Activated naive CD4-positive, alpha-beta T cell treated with anti-CD3 and anti-CD28 coated beads, Interleukin-2, amount 10 ng/mL, durations not matched to agents 7 days and 5 days (primary cell): ENCODE data around the gene IQSEC1.
"Not testable (repeated sequence)": the region's sequence is repeated elsewhere in the genome, so short reads cannot be mapped to it uniquely, and the experiment has no call there.

Experiments
- CTCF ChIA-PET: fragments of 350-600 bp; sonication (Branson Sonifier 250); formaldehyde crosslinking; loops from one replicate; lab custom pipeline; 2021; ENCODE audit warnings: antibody characterized with exemption; lab: Charles Lee
- DNase-seq: peaks from one replicate; pipeline ENCODE4 v3.0.0-alpha.2; 2020
- H3K27ac Mint-ChIP-seq: one replicate; pipeline ENCODE4 v1.8.0; 2021; ENCODE audit warnings: mild to moderate bottlenecking, moderate library complexity, mixed read lengths
- H3K27me3 Mint-ChIP-seq: one replicate; pipeline ENCODE4 v1.8.0; 2021; ENCODE audit warnings: mild to moderate bottlenecking, mixed read lengths
- H3K36me3 Mint-ChIP-seq: one replicate; pipeline ENCODE4 v1.8.0; 2021; ENCODE audit warnings: mixed read lengths
- H3K4me1 Mint-ChIP-seq: one replicate; pipeline ENCODE4 v1.8.0; 2021; ENCODE audit warnings: mixed read lengths
- H3K4me3 Mint-ChIP-seq: one replicate; pipeline ENCODE4 v1.8.0; 2021; ENCODE audit warnings: mild to moderate bottlenecking, moderate library complexity, mixed read lengths
- H3K9me3 Mint-ChIP-seq: one replicate; pipeline ENCODE4 v1.8.0; 2021; ENCODE audit warnings: mixed read lengths

The IQSEC1 gene

DNA sequence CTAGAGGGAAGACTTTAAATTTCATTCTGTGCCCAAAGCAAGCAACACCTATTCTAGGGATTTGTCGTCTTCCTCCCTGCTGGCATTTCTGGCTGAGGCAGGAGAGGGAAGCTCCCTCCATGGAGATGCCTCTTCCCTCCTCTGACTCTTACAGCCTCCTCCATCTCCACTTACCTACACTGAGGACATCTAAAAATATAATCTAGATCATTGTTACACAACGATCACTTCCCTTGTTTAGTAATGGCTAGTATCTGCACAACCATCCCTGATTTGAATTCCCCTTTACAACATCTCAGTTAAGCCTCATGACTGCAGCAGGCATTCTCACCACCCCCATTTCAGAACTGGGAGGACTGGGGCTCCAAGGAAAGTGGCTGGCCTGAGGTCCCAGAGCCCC, 219.4 kb downstream of the IQSEC1 start:
- H3K27ac Mint-ChIP-seq, H3K4me3 Mint-ChIP-seq: not testable (repeated sequence)
- CTCF ChIA-PET: interaction anchor here (3.0 kb wide), 1 partner anchor 12 kb away, joined by 10 read pairs; the partner anchor contains the start of gene RPL32

DNA sequence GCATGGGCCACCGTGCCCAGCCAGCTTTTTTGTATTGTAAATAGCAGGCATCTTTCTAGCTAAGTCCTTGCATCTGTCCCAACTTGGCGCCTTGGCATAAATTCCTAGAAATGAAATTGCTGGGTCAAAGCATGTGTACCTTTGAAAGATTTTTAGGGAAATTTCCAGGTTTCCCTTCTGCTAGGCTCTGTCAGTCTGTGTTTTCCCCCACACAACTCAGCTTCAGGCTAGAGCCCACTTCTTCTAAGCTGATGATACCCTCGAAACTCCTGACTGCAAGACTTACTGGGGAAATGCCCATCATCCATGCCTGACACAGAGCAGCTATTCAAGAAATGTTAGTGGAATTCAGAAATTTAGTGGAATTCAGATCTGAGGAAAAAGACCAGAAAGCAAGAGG, 221.0 kb downstream of the IQSEC1 start:
- H3K4me1 Mint-ChIP-seq: no peaks in the 10 kb centered on the region
- H3K4me3 Mint-ChIP-seq: no peak overlapping the region
- CTCF ChIA-PET: interaction anchor here (3.0 kb wide), 1 partner anchor 10 kb away, joined by 10 read pairs; the partner anchor contains the start of gene RPL32
- H3K9me3 Mint-ChIP-seq: no peaks in the 10 kb centered on the region
- DNase-seq: no peak
- peaks cover 58% of the 10 kb centered on the region for H3K27me3 Mint-ChIP-seq
- no peaks in the 10 kb centered on the region for H3K36me3 Mint-ChIP-seq
- no peak overlapping the region for H3K27ac Mint-ChIP-seq

More for the DNA sequence above, 219.4 kb downstream of the IQSEC1 start:
- not testable (repeated sequence) for H3K4me1 Mint-ChIP-seq, H3K9me3 Mint-ChIP-seq, H3K36me3 Mint-ChIP-seq, DNase-seq
- peaks cover 68% of the 10 kb centered on the region for H3K27me3 Mint-ChIP-seq
